ENCODE measurements around the gene ADAMTS17. TPM values are rescaled to one million over a fixed set of nuclear protein-coding genes. Genes with fewer than 3 reads are reported as not detected.

The ADAMTS17 gene
- total RNA-seq, 1 donor = 0.81 TPM

- H3K4me3 ChIP-seq (ENCODE audit: low read depth, low read length) = no peak overlapping the region
These were observed 233.4 kb downstream of the ADAMTS17 start for GRCh38 chr15:100108346-100108745.

GRCh38 chr15:100107606-100108225, 234.1 kb downstream of the ADAMTS17 start:
- no peak overlapping the region for H3K4me3 ChIP-seq (ENCODE audit: low read depth, low read length)
- TF ChIP-seq CTCF (IDR thresholded peaks at IDR 0.05; ENCODE audit: insufficient read depth, low read length) = no peak
- no peak for DNase-seq (ENCODE audit: low read depth)

More at GRCh38 chr15:100108346-100108745, 233.4 kb downstream of the ADAMTS17 start:
- DNase-seq (ENCODE audit: low read depth) = no peak
- no peak for TF ChIP-seq CTCF (IDR thresholded peaks at IDR 0.05; ENCODE audit: insufficient read depth, low read length)

- TF ChIP-seq CTCF (IDR thresholded peaks at IDR 0.05; ENCODE audit: insufficient read depth, low read length) = no peak
These were observed 234.6 kb downstream of the ADAMTS17 start for GRCh38 chr15:100107151-100107550.

GRCh38 chr15:100106732-100107131, 235.0 kb downstream of the ADAMTS17 start:
- H3K4me3 ChIP-seq (ENCODE audit: low read depth, low read length) = no peak overlapping the region
- TF ChIP-seq CTCF (IDR thresholded peaks at IDR 0.05; ENCODE audit: insufficient read depth, low read length) = no peak
- peak; percentile 59 for DNase-seq (ENCODE audit: low read depth)

More at GRCh38 chr15:100107151-100107550, 234.6 kb downstream of the ADAMTS17 start:
- no peak for DNase-seq (ENCODE audit: low read depth)
- no peak overlapping the region for H3K4me3 ChIP-seq (ENCODE audit: low read depth, low read length)

- DNase-seq (ENCODE audit: low read depth) = no peak
- TF ChIP-seq CTCF (IDR thresholded peaks at IDR 0.05; ENCODE audit: insufficient read depth, low read length) = no peak
- no peak overlapping the region for H3K4me3 ChIP-seq (ENCODE audit: low read depth, low read length)
These were observed 236.7 kb downstream of the ADAMTS17 start for GRCh38 chr15:100105101-100105500.

GRCh38 chr15:100104245-100104644, 237.5 kb downstream of the ADAMTS17 start:
- no peak for TF ChIP-seq CTCF (IDR thresholded peaks at IDR 0.05; ENCODE audit: insufficient read depth, low read length)
- no peak for DNase-seq (ENCODE audit: low read depth)
- H3K4me3 ChIP-seq (ENCODE audit: low read depth, low read length) = no peak overlapping the region

- H3K4me3 ChIP-seq (ENCODE audit: low read depth, low read length) = no peak overlapping the region
- TF ChIP-seq CTCF (IDR thresholded peaks at IDR 0.05; ENCODE audit: insufficient read depth, low read length) = no peak
These were observed 237.9 kb downstream of the ADAMTS17 start for GRCh38 chr15:100103828-100104227.

More at GRCh38 chr15:100103828-100104227, 237.9 kb downstream of the ADAMTS17 start:
- no peak for DNase-seq (ENCODE audit: low read depth)
